IMR-90 (cell line): ENCODE data around the gene HMX1. TPM values are rescaled to one million over a fixed set of nuclear protein-coding genes. Genes with fewer than 3 reads are reported as not detected.

Experiments
- ATAC-seq: fragments of 200-7000 bp; cut with Tn5 transposase; 2 replicates; pipeline ENCODE4 v1.9.1; 2020; ENCODE audit warnings: low read depth, mild to moderate bottlenecking, moderate library complexity
- BruUV-seq: library from RNA; stranded (reverse); fragments of 400-500 nt; replicated peaks from 2 replicates; lab custom pipeline; 2021; lab: Mats Ljungman, UMichigan
- CTCF ChIA-PET: fragments of 300-600 bp; formaldehyde crosslinking; extraction: SDS; loops from one replicate; lab custom pipeline; 2021; ENCODE audit warnings: antibody characterized with exemption; lab: Yijun Ruan, JAX
- POLR2A ChIA-PET: fragments of 300-600 bp; sonication (Branson Sonifier 250); formaldehyde crosslinking; loops from one replicate; lab custom pipeline; 2022; ENCODE audit warnings: antibody characterized with exemption; ENCODE audit not compliant: unreplicated experiment; lab: Charles Lee
- DNase-seq: peaks from one replicate; pipeline ENCODE4 v3.0.0; 2013
- H2AFZ ChIP-seq: replicated peaks from 2 replicates; pipeline ENCODE3; 2013; ENCODE audit warnings: low read length, mild to moderate bottlenecking; ENCODE audit not compliant: poor library complexity
- H2AK5ac ChIP-seq: 2 replicates; pipeline ENCODE4 v1.6.1; 2013; ENCODE audit warnings: low read depth, low read length, inconsistent platforms
- H2AK9ac ChIP-seq: replicated peaks from 2 replicates; pipeline ENCODE3; 2013; ENCODE audit warnings: mild to moderate bottlenecking, low read depth, low read length, moderate library complexity; ENCODE audit not compliant: poor library complexity
- H2BK120ac ChIP-seq: 2 replicates; pipeline ENCODE4 v1.6.1; 2013; ENCODE audit warnings: low read depth, low read length, inconsistent platforms
- H2BK15ac ChIP-seq: 3 replicates; pipeline ENCODE4 v1.6.1; 2013; ENCODE audit warnings: low read depth, low read length, inconsistent platforms
- H2BK20ac ChIP-seq: 2 replicates; pipeline ENCODE4 v1.6.1; 2013; ENCODE audit warnings: low read depth, mild to moderate bottlenecking, inconsistent platforms, low read length, moderate library complexity
- H2BK5ac ChIP-seq: 2 replicates; pipeline ENCODE4 v1.6.1; 2013; ENCODE audit warnings: mild to moderate bottlenecking, low read depth, low read length, inconsistent platforms; ENCODE audit not compliant: poor library complexity, severe bottlenecking
- H3K14ac ChIP-seq: replicated peaks from 2 replicates; pipeline ENCODE4 v1.6.1; 2013; ENCODE audit warnings: low read depth, low read length, inconsistent platforms
- H3K18ac ChIP-seq: 2 replicates; pipeline ENCODE4 v1.6.1; 2013; ENCODE audit warnings: low read depth, low read length, control low read depth
- H3K23ac ChIP-seq: 2 replicates; pipeline ENCODE4 v1.6.1; 2013; ENCODE audit warnings: low read depth, low read length, inconsistent platforms
- H3K27ac ChIP-seq: 2 replicates; pipeline ENCODE4 v1.5.1; 2013; ENCODE audit warnings: mild to moderate bottlenecking, control low read depth, low read length; ENCODE audit not compliant: insufficient read depth
- H3K27me3 ChIP-seq: 2 replicates; pipeline ENCODE4 v1.6.1; 2013; ENCODE audit warnings: low read length; ENCODE audit not compliant: control insufficient read depth, insufficient read depth
- H3K36me3 ChIP-seq: 2 replicates; pipeline ENCODE4 v1.6.1; 2013; ENCODE audit warnings: low read length, mixed read lengths; ENCODE audit not compliant: control insufficient read depth, insufficient read depth
- H3K4ac ChIP-seq: 2 replicates; pipeline ENCODE4 v1.6.1; 2013; ENCODE audit warnings: low read depth, low read length, inconsistent platforms
- H3K4me1 ChIP-seq: 2 replicates; pipeline ENCODE4 v1.6.1; 2013; ENCODE audit warnings: low read length, mixed read lengths; ENCODE audit not compliant: control insufficient read depth, insufficient read depth
- H3K4me2 ChIP-seq: 2 replicates; pipeline ENCODE4 v1.6.1; 2013; ENCODE audit warnings: low read depth, mild to moderate bottlenecking, control low read depth, low read length, moderate library complexity
- H3K4me3 ChIP-seq: 2 replicates; pipeline ENCODE4 v1.5.1; 2013; ENCODE audit warnings: low read depth, mild to moderate bottlenecking, control low read depth, low read length, moderate library complexity; ENCODE audit not compliant: insufficient read depth
- H3K56ac ChIP-seq: 2 replicates; pipeline ENCODE4 v1.6.1; 2013; ENCODE audit warnings: low read length, inconsistent platforms; ENCODE audit not compliant: insufficient read depth; ENCODE audit errors: extremely low read depth
- H3K79me1 ChIP-seq, 2 experiments: 2 replicates each; pipeline ENCODE4 v1.6.1; 2013; ENCODE audit warnings: low read length in 2 of 2, inconsistent platforms in 1 of 2, low read depth in 1 of 2
- H3K9ac ChIP-seq: 2 replicates; pipeline ENCODE4 v1.6.1; 2013; ENCODE audit warnings: low read depth, low read length, control low read depth
- H3K9me1 ChIP-seq: 2 replicates; pipeline ENCODE4 v1.6.1; 2013; ENCODE audit warnings: low read length, inconsistent platforms; ENCODE audit not compliant: insufficient read depth
- H3K9me3 ChIP-seq: 2 replicates; pipeline ENCODE4 v1.6.1; 2013; ENCODE audit warnings: low read length; ENCODE audit not compliant: control insufficient read depth, insufficient read depth
- H4K20me1 ChIP-seq: 2 replicates; pipeline ENCODE4 v1.6.1; 2013; ENCODE audit warnings: low read length, inconsistent platforms; ENCODE audit not compliant: insufficient read depth
- H4K5ac ChIP-seq: 2 replicates; pipeline ENCODE4 v1.6.1; 2013; ENCODE audit warnings: mild to moderate bottlenecking, low read depth, low read length, control low read depth
- H4K8ac ChIP-seq, 2 experiments: 2 replicates each; pipeline ENCODE4 v1.6.1; 2013; ENCODE audit warnings: low read depth in 2 of 2, low read length in 2 of 2, control low read depth in 1 of 2, inconsistent platforms in 1 of 2
- H4K91ac ChIP-seq: 2 replicates; pipeline ENCODE4 v1.6.1; 2013; ENCODE audit warnings: low read depth, low read length, inconsistent platforms; ENCODE audit not compliant: insufficient read depth
- CEBPB ChIP-seq: IDR thresholded peaks from 2 replicates; pipeline ENCODE4 v1.6.1; 2012; ENCODE audit warnings: low read depth, low read length, improper control_type of control experiment
- MXI1 ChIP-seq: IDR thresholded peaks from 2 replicates; pipeline ENCODE4 v1.6.1; 2012; ENCODE audit warnings: low read depth, mild to moderate bottlenecking, low read length, moderate library complexity, borderline replicate concordance
- RAD21 ChIP-seq: IDR thresholded peaks from 2 replicates; pipeline ENCODE4 v1.6.1; 2012; ENCODE audit warnings: low read length, improper control_type of control experiment
- WGBS, 2 experiments: methylation state at CpG; one replicate each; pipeline versions ENCODE4 v1.1.5 to v1.1.7; 2013; ENCODE audit warnings: missing lambda C conversion rate in 2 of 2; ENCODE audit not compliant: insufficient read length in 1 of 2; ENCODE audit errors: extremely low coverage in 2 of 2; 5-methylcytosine and 5-hydroxymethylcytosine counted together
- dilution Hi-C: fragments of 300-500 bp; cut with HindIII; formaldehyde crosslinking; loops from one replicate; pipeline ENCODE4 v1.14.3; 2018; ENCODE audit warnings: low sequenced_read_pairs; ENCODE audit not compliant: unreplicated experiment
- in situ Hi-C: fragments of 300-500 bp; cut with MboI; formaldehyde crosslinking; loops from 3 replicates; pipeline ENCODE4 v1.14.3; 2019; ENCODE audit warnings: low sequenced_read_pairs, inconsistent platforms, mixed read lengths
- intact Hi-C: fragments of 100-400 bp; cut with micrococcal nuclease; formaldehyde crosslinking; loops from 2 replicates; pipeline ENCODE4 v1.10.0; 2022
- polyA plus RNA-seq, 3 experiments: library from polyadenylated mRNA; depleted of rRNA; stranded (reverse); fragments of >200 nt; gene quantifications; 2 replicates each; pipeline ENCODE4 v1.2.3, GENCODE V29; 2012; ENCODE audit warnings: low replicate concordance in 1 of 3
- total RNA-seq: library from RNA; depleted of rRNA; stranded (reverse); fragments of >200 nt; gene quantifications from 2 replicates; pipeline ENCODE4 v1.2.3, GENCODE V29; 2012

The HMX1 gene
- total and polyA plus RNA-seq, 2 of the 4 experiments (the other 2 are of a cell fraction) = not detected

GRCh38 chr4:8901335-8901734 lies 29.7 kb upstream of the HMX1 start:
- no peak overlapping the region for H2AK9ac ChIP-seq
- no TSS peak for BruUV-seq
- H2BK5ac ChIP-seq = no peak overlapping the region
- dilution Hi-C loops (no loop called here), intact Hi-C loops (no loop called here), in situ Hi-C loops (no loop called here)
- no peak overlapping the region for H4K5ac ChIP-seq
- H4K20me1 ChIP-seq = no peaks in the 10 kb centered on the region
- no peak overlapping the region for H2BK120ac ChIP-seq
- no peak overlapping the region for H3K27ac ChIP-seq
- H3K18ac ChIP-seq = no peak overlapping the region
- H3K9me1 ChIP-seq = no peaks in the 10 kb centered on the region
- no peak overlapping the region for H3K4me2 ChIP-seq
- POLR2A ChIA-PET = no interaction called here
- no peak overlapping the region for H4K8ac ChIP-seq
- no peak overlapping the region for H3K4ac ChIP-seq
- TF ChIP-seq RAD21 = no peak
- no peak for TF ChIP-seq MXI1
- no peak for TF ChIP-seq CEBPB
- no peak overlapping the region for H3K4me3 ChIP-seq
- no peak overlapping the region for H3K56ac ChIP-seq
- H3K9me3 ChIP-seq = peaks cover 16% of the 10 kb centered on the region
- H2AFZ ChIP-seq = no peak overlapping the region
- H2AK5ac ChIP-seq = no peak overlapping the region
- H2BK20ac ChIP-seq = no peak overlapping the region
- no peaks in the 10 kb centered on the region for H3K79me1 ChIP-seq
- no peak overlapping the region for H3K14ac ChIP-seq
- no peak overlapping the region for H4K91ac ChIP-seq
- no peaks in the 10 kb centered on the region for H3K36me3 ChIP-seq
- no peaks in the 10 kb centered on the region for H3K27me3 ChIP-seq
- ATAC-seq (no peak), DNase-seq (no peak)
- no peak overlapping the region for H3K9ac ChIP-seq
- H3K4me1 ChIP-seq = no peaks in the 10 kb centered on the region
- no peak overlapping the region for H3K23ac ChIP-seq
- H2BK15ac ChIP-seq = no peak overlapping the region
- CTCF ChIA-PET = no interaction called here
- WGBS, 2 experiments = 70% methylated on average over 4 of the region's 6 CpGs; no CpG with 5 or more reads in 1 of the 2 experiments
